ENCODE results near the gene SERPING1.
A peak's percentile ranks its signal among the peaks of the same experiment; 100 is the strongest.

Gene SERPING1

DNA sequence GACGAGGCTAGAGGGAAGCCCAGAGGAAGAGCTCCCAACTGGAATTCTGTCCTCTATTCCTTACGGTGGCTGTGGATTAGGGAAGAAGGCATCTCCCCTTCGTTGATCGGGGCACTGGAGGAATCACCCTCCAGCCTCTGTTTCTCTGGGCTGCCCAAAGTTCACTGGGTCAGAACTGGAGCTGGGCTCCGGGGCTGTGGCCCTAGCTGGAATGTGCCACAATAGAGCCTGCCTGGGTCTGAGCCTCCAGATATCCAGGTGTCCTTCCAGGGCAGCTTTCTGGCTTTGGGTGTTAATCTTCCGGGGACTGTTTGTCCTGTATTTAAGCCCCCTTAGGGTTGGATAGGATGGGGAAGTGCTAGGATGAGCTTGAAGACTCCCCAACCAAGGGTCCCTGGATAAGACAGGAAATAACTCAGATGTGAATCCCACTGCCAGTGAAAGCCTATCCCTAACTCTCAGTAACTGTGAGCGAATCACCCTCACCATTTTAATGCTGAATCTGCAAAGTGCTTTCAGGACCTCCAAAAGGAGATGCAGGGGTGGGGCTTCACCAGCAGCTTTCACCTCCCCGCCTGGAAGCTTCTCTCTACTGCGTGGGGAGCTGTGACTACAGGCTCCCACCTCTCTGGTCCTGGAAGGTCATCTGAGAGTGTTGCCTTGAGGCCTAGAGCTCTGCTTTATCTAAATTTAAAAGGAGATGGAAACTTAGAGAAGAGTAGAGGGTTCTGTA is 42.7 kb downstream of the SERPING1 start:
- H3K27ac ChIP-seq (replicated peaks), result no peak overlapping the region
- H3K4me3 ChIP-seq (replicated peaks; ENCODE audit: insufficient read depth, low read length), result no peak overlapping the region
- DNase-seq (ENCODE audit: low read depth in 1 of 2, low spot score in 1 of 2), result no peak
- TF ChIP-seq, protein P1, sequence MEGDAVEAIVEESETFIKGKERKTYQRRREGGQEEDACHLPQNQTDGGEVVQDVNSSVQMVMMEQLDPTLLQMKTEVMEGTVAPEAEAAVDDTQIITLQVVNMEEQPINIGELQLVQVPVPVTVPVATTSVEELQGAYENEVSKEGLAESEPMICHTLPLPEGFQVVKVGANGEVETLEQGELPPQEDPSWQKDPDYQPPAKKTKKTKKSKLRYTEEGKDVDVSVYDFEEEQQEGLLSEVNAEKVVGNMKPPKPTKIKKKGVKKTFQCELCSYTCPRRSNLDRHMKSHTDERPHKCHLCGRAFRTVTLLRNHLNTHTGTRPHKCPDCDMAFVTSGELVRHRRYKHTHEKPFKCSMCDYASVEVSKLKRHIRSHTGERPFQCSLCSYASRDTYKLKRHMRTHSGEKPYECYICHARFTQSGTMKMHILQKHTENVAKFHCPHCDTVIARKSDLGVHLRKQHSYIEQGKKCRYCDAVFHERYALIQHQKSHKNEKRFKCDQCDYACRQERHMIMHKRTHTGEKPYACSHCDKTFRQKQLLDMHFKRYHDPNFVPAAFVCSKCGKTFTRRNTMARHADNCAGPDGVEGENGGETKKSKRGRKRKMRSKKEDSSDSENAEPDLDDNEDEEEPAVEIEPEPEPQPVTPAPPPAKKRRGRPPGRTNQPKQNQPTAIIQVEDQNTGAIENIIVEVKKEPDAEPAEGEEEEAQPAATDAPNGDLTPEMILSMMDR (IDR thresholded peaks at IDR 0.05; ENCODE audit: insufficient read depth, low read length), result no peak
- TF ChIP-seq GABPA (IDR thresholded peaks at IDR 0.05; ENCODE audit: low read depth) (no peak), SPI1 (IDR thresholded peaks at IDR 0.05; ENCODE audit: borderline replicate concordance, low read depth) (no peak), POLR2AphosphoS5 (IDR thresholded peaks at IDR 0.05; ENCODE audit: low read depth) (no peak)
- TF ChIP-seq, protein P2, sequence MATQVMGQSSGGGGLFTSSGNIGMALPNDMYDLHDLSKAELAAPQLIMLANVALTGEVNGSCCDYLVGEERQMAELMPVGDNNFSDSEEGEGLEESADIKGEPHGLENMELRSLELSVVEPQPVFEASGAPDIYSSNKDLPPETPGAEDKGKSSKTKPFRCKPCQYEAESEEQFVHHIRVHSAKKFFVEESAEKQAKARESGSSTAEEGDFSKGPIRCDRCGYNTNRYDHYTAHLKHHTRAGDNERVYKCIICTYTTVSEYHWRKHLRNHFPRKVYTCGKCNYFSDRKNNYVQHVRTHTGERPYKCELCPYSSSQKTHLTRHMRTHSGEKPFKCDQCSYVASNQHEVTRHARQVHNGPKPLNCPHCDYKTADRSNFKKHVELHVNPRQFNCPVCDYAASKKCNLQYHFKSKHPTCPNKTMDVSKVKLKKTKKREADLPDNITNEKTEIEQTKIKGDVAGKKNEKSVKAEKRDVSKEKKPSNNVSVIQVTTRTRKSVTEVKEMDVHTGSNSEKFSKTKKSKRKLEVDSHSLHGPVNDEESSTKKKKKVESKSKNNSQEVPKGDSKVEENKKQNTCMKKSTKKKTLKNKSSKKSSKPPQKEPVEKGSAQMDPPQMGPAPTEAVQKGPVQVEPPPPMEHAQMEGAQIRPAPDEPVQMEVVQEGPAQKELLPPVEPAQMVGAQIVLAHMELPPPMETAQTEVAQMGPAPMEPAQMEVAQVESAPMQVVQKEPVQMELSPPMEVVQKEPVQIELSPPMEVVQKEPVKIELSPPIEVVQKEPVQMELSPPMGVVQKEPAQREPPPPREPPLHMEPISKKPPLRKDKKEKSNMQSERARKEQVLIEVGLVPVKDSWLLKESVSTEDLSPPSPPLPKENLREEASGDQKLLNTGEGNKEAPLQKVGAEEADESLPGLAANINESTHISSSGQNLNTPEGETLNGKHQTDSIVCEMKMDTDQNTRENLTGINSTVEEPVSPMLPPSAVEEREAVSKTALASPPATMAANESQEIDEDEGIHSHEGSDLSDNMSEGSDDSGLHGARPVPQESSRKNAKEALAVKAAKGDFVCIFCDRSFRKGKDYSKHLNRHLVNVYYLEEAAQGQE (IDR thresholded peaks at IDR 0.05; ENCODE audit: insufficient replicate concordance, low read depth), result no peak
- H3K27me3 ChIP-seq (ENCODE audit: insufficient read depth, poor library complexity, severe bottlenecking), result peaks cover 3% of the 10 kb centered on the region

DNA sequence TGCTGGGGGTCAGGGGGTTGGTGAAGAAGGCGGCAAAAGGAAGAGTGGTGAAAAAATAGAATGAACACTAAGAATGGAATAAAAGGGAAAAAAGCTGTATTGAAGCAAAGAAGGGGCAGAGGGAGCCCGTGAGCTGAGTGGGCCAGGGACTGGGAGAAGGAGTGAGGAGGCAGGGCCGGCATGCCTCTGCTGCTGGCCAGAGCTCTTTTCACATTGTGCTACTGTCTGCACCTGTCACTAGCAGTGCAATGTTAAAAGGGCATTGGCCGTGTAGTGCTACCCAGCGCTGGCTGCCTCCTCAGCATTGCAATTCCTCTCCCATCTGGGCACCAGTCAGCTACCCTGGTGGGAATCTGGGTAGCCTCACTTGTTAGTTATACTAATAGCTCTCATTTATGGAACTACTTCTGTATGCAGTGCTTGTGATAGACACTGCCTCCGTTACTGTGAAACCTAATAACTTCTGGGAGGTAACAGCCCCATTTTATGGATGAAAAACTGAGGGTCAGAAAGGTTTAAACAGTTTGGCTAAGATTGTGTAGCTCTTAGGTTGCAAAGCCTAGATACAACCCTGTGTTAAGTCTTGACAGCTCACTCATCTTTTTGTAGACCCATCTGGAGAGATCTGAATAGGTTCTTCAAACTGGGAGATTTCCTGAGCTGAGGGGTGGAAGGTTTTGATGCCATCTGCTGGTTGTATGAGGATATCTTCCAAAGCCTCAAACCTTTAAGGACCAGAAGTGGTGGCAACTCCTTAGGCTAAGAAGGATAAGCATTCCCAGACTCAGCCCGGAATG is 43.7 kb downstream of the SERPING1 start:
- peaks cover 3% of the 10 kb centered on the region for H3K27me3 ChIP-seq (ENCODE audit: insufficient read depth, poor library complexity, severe bottlenecking)
- no peak overlapping the region for H3K27ac ChIP-seq (replicated peaks)
- DNase-seq (ENCODE audit: low read depth in 1 of 2, low spot score in 1 of 2), result peak in 1 of 2 experiments; percentile 48
- TF ChIP-seq, protein P1 (IDR thresholded peaks at IDR 0.05; ENCODE audit: insufficient read depth, low read length), result peak; percentile 29
- no peak for TF ChIP-seq POLR2AphosphoS5 (IDR thresholded peaks at IDR 0.05; ENCODE audit: low read depth)
- H3K4me3 ChIP-seq (replicated peaks; ENCODE audit: insufficient read depth, low read length), result no peak overlapping the region

DNA sequence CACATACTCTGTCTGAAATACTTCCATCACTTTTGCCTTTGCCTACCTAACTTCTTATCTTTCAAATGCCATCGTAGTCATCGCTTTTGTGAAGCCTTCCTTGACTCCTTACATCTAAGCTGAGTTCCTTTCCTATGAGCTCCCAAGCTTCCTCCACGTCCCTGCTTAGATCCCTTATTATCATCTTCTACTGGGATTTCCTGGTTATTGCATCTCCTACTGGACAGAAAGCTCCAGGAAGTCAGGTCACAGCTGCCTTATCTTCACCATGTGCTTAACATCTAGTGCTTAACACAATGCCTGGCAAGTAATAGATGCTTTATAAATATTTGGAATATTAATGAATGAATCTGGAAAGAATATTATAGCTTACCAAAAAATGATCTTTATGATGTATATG is 46.3 kb downstream of the SERPING1 start:
- TF ChIP-seq, protein P2 (IDR thresholded peaks at IDR 0.05; ENCODE audit: insufficient replicate concordance, low read depth), result no peak
- Histone ChIP-seq H3K27ac (replicated peaks) (no peak overlapping the region), H3K4me3 (replicated peaks; ENCODE audit: insufficient read depth, low read length) (no peak overlapping the region), H3K27me3 (ENCODE audit: insufficient read depth, poor library complexity, severe bottlenecking) (peaks cover 5% of the 10 kb centered on the region)
- no peak for DNase-seq (ENCODE audit: low read depth in 1 of 2, low spot score in 1 of 2)

DNA sequence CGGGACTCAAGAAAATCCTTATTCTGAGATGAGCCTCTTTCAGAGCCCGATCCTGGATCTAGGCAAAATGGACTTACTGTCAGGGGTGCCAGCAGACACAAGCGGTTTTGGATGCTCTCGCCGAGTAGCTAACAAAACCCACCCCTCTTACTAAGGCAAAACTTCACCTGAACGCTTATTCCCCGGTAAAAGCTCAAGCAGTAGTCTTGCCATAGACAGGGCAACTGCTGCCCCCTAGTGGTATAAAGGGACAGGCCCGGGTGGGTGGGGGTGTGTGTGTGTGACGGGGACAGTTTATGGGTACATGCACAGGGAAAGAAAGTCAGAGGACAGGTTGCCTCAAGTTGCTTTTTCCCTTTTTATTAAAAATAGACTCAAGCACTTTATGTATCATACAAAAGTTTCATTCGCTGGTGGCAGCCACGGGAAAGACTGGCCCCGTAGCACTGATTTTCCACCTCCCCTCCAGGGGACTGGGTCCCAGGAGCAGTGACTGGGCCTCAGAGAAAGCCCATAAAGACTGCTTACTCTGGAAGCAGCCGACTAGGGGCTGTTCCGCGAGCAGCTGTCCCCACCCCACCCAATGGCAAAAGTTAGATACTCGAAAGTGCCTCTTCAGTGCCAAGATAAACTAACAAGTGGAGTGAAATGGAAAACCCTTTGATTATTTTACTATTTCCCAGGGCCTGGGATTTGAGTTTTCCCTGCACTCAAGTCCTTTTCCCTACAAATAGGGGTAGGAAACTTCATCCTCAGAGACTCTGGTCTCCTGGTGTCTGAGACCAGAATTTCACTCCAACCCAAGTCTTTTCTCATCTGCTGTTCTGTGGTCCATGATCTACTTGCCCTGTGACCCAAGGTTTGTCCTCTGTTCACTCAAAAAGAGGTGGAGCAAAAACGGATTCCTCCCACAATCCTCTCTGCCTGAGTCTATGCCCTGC is 47.5 kb downstream of the SERPING1 start:
- Histone ChIP-seq H3K4me3 (replicated peaks; ENCODE audit: insufficient read depth, low read length) (no peak overlapping the region), H3K27ac (replicated peaks) (no peak overlapping the region), H3K27me3 (ENCODE audit: insufficient read depth, poor library complexity, severe bottlenecking) (peaks cover 11% of the 10 kb centered on the region)
- peak; percentile 52 to 85 for DNase-seq (ENCODE audit: low read depth in 1 of 2, low spot score in 1 of 2)
- TF ChIP-seq, protein P1 (IDR thresholded peaks at IDR 0.05; ENCODE audit: insufficient read depth, low read length), result peak; percentile 86
- TF ChIP-seq, protein P2 (IDR thresholded peaks at IDR 0.05; ENCODE audit: insufficient replicate concordance, low read depth), result no peak

Measured in HL-60 (cell line).